Spleen (tissue), 11 donors: Measurements from ENCODE around the gene PCMTD2. TPM values are rescaled to one million over a fixed set of nuclear protein-coding genes. Genes with fewer than 3 reads are reported as not detected.

Experiments used
- DNase-seq: peaks from one replicate; pipeline ENCODE4 v3.0.0-alpha.2; 2020
- H3K27ac ChIP-seq, 8 donors: fragments of 200-600 bp; sonication (generic) in 7 of 8; 1 replicate in 4 of 8; 2 replicates in 4 of 8; pipeline versions ENCODE4 v1.5.0 to v1.8.0; 2016 to 2021; ENCODE audit warnings: inconsistent platforms in 4 of 8, mild to moderate bottlenecking in 4 of 8, moderate library complexity in 1 of 8
- H3K27me3 ChIP-seq, 7 donors: fragments of 200-600 bp; sonication (generic) in 6 of 7; replicated peaks in 1 of 7; 1 replicate in 4 of 7; 2 replicates in 3 of 7; pipeline versions ENCODE4 v1.5.0 to v1.8.0; 2016 to 2021; ENCODE audit warnings: inconsistent platforms in 3 of 7, mild to moderate bottlenecking in 1 of 7
- H3K36me3 ChIP-seq, 6 donors: fragments of 200-600 bp; sonication (generic) in 5 of 6; 1 replicate in 4 of 6; 2 replicates in 2 of 6; pipeline versions ENCODE4 v1.5.0 to v1.8.0; 2016 to 2021; ENCODE audit warnings: inconsistent platforms in 2 of 6
- H3K4me1 ChIP-seq, 6 donors: fragments of 200-600 bp; sonication (generic) in 5 of 6; 1 replicate in 3 of 6; 2 replicates in 3 of 6; pipeline versions ENCODE4 v1.5.0 to v1.8.0; 2016 to 2021; ENCODE audit warnings: inconsistent platforms in 3 of 6
- H3K4me3 ChIP-seq, 8 donors: fragments of 200-600 bp; sonication (generic) in 7 of 8; 1 replicate in 4 of 8; 2 replicates in 4 of 8; pipeline versions ENCODE4 v1.5.0 to v1.8.0; 2016 to 2021; ENCODE audit warnings: inconsistent platforms in 4 of 8, mild to moderate bottlenecking in 4 of 8, moderate library complexity in 2 of 8
- H3K9me3 ChIP-seq, 8 donors: fragments of 200-600 bp; sonication (generic) in 7 of 8; 1 replicate in 4 of 8; 2 replicates in 4 of 8; pipeline versions ENCODE4 v1.5.0 to v1.8.0; 2016 to 2021; ENCODE audit warnings: inconsistent platforms in 4 of 8
- POLR2A ChIP-seq, 3 donors: fragments of 450-650 bp; IDR thresholded peaks; one replicate each; pipeline ENCODE4 v1.5.1; 2017; ENCODE audit warnings: antibody characterized with exemption in 3 of 3, mild to moderate bottlenecking in 1 of 3
- POLR2AphosphoS5 ChIP-seq, 3 donors: sonication (generic); formaldehyde crosslinking; IDR thresholded peaks; one replicate each; pipeline ENCODE4 v1.5.1; 2017; ENCODE audit warnings: antibody characterized with exemption in 3 of 3
- WGBS, 5 donors: extraction: QIAGEN DNeasy Blood & Tissue Kit in 3 of 5; methylation state at CpG; one replicate each; pipeline versions ENCODE4 v1.1.5 to v1.1.7; 2013 to 2018; 5-methylcytosine and 5-hydroxymethylcytosine counted together
- intact Hi-C: fragments of 100-400 bp; cut with DNase I; formaldehyde crosslinking; loops from one replicate; pipeline ENCODE4 v1.15.0; 2023; ENCODE audit warnings: low total_unique reads
- polyA plus RNA-seq, 3 donors: library from polyadenylated mRNA; stranded (reverse); fragments of 200-250 nt; gene quantifications; one replicate each; pipeline ENCODE4 v1.2.1, GENCODE V29; 2013
- total RNA-seq, 7 donors: library from RNA; depleted of rRNA in 3 of 7; stranded (reverse); fragments of >200 nt in 3 of 7; fragmentation: NEBNext Ultra II Directional in 4 of 7; extraction: Animal tissue kit (Norgen Biotek cat#: 25700) in 4 of 7; gene quantifications; one replicate each; pipeline versions ENCODE4 v1.1.0 to v1.2.1, GENCODE V29; 2016 to 2021
- TF ChIP-seq, protein P1 (sequence below), 11 experiments: fragments of 200-600 bp in 7 of 11; fragments of 450-650 bp in 4 of 11; sonication (generic) in 4 of 11; IDR thresholded peaks in 8 of 11; conservative IDR thresholded peaks in 3 of 11; 1 replicate in 7 of 11; 2 replicates in 4 of 11; pipeline versions ENCODE4 v1.4.0 to v1.8.0; 2016 to 2021; ENCODE audit warnings: antibody characterized with exemption in 11 of 11, inconsistent platforms in 4 of 11, mild to moderate bottlenecking in 1 of 11
- donor health status: healthy with polysubstance abuse.
- donor health status: DM: no; HTN: no; CAD: no; lungs with moderate emphysema.
- donor health status: DM: no; HTN: no; CAD: no.
- donor health status: Bipolar disorder and iron deficiency.
- donor health status: healthy.
- donor health status: DM: no; HTN: no; CAD: no.
- donor health status: DM: yes; HTN: yes; CAD: no.

PCMTD2 gene
- total and polyA plus RNA-seq, 10 donors: 36.0 to 104 (median 68.3) TPM

DNA sequence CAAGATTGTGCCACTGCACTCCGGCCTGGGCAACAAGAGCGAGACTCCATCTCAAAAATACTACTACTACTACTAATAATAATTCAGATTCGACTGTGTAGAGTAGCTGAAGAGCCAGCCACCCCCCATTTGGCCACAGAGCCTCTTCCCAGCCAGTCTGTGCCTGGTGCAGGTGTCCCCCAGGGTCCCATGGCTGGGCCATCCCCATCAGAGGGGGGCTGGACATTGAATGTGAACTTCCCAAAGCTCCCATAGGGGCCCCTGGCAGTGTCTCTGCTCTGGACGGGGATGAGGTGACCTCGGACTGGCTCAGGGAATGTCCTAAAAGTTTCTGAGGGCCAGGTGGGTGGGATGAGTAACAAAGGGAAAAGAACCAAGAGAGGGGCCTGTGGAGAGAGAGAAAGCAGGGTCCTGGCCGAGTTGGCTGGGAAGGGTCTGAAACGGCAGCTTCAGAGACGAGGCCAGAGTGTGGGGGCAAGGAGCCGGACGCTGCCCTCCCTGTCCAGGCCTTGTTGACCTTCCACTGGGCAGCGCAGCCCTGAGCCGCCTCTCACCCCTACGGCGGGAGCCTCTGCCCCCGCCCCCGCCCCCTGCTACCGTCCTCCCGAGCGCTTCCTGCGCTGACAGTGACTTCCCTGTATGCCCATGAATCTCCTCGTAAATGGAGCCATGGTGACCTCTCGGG is 24.9 kb upstream of the PCMTD2 start:
- Histone ChIP-seq H3K9me3 (no peaks in the 10 kb centered on the region), H3K27me3 (peaks cover 0 to 5% (median 0%) of the 10 kb centered on the region in 7 donors), H3K27ac (no peak overlapping the region), H3K4me1 (peaks cover 0 to 10% (median 0%) of the 10 kb centered on the region in 6 donors), H3K4me3 (no peak overlapping the region), H3K36me3 (no peaks in the 10 kb centered on the region)
- TF ChIP-seq POLR2A (IDR thresholded peaks at IDR 0.05) (no peak), POLR2AphosphoS5 (IDR thresholded peaks at IDR 0.05) (no peak)
- TF ChIP-seq, protein P1, sequence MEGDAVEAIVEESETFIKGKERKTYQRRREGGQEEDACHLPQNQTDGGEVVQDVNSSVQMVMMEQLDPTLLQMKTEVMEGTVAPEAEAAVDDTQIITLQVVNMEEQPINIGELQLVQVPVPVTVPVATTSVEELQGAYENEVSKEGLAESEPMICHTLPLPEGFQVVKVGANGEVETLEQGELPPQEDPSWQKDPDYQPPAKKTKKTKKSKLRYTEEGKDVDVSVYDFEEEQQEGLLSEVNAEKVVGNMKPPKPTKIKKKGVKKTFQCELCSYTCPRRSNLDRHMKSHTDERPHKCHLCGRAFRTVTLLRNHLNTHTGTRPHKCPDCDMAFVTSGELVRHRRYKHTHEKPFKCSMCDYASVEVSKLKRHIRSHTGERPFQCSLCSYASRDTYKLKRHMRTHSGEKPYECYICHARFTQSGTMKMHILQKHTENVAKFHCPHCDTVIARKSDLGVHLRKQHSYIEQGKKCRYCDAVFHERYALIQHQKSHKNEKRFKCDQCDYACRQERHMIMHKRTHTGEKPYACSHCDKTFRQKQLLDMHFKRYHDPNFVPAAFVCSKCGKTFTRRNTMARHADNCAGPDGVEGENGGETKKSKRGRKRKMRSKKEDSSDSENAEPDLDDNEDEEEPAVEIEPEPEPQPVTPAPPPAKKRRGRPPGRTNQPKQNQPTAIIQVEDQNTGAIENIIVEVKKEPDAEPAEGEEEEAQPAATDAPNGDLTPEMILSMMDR (IDR thresholded peaks at IDR 0.05 in 8 of 11, conservative IDR thresholded peaks at IDR 0.05 in 3 of 11): no peak
- 82 to 86% (median 85%) methylated on average over 14 to 22 of the region's 22 CpGs for WGBS, 5 donors
- DNase-seq: peak; percentile 31
- intact Hi-C loops: no loop called here

DNA sequence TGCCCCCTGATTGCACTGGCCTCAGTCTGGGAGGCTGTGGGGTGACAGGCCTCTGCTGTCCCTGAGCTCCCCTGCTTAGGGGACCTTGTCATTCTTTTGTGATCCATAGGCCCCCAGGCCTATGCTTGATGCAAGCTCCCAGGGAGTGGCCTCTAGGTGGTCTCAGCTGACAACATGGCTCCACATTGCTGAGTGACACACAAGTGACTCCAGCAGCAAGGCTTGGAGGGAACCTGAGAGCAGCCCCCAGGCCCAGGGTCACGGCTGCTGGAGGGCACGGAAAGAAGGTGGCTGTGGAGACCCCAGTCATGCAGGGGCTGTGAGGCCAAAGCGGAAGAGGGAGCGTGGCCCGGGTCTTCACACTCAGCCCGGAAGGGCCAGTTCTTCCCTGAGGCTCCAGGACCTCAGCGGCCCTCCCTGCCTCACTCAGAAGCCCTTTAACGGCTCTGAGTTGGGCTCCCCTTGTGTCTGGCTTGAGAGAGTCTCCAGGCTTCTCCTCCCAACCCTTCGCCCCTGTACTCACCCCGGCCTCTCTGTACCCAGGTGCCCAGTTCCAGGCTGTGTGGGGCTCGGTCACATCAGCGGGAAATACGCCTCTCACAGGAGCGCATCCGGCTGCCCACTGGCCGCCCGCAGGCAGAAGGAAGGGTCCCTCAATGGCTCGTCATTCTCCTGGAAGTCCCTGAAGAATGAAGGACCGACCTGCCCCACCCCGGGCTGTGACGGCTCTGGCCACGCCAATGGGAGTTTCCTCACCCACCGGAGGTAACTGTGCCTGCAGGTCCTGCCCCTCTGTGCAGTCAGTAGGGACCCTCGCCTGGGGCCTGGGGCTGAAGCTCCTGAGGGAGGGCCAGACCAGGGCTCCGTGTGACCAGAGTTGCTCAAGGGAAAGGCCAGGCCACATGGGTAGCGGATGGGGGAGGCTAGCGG is 23.7 kb upstream of the PCMTD2 start:
- Histone ChIP-seq H3K36me3 (no peaks in the 10 kb centered on the region), H3K9me3 (no peaks in the 10 kb centered on the region), H3K4me3 (no peak overlapping the region), H3K4me1 (peaks cover 0 to 10% (median 0%) of the 10 kb centered on the region in 6 donors), H3K27me3 (peaks cover 0 to 5% (median 0%) of the 10 kb centered on the region in 7 donors), H3K27ac (no peak overlapping the region)
- peak; percentile 67 for DNase-seq
- WGBS, 5 donors: 89 to 97% (median 95%) methylated on average over 11 to 27 of the region's 27 CpGs
- TF ChIP-seq, protein P1 (IDR thresholded peaks at IDR 0.05 in 8 of 11, conservative IDR thresholded peaks at IDR 0.05 in 3 of 11): no peak
- TF ChIP-seq POLR2A (IDR thresholded peaks at IDR 0.05): no peak
- TF ChIP-seq POLR2AphosphoS5 (IDR thresholded peaks at IDR 0.05): no peak
- intact Hi-C loops: no loop called here

DNA sequence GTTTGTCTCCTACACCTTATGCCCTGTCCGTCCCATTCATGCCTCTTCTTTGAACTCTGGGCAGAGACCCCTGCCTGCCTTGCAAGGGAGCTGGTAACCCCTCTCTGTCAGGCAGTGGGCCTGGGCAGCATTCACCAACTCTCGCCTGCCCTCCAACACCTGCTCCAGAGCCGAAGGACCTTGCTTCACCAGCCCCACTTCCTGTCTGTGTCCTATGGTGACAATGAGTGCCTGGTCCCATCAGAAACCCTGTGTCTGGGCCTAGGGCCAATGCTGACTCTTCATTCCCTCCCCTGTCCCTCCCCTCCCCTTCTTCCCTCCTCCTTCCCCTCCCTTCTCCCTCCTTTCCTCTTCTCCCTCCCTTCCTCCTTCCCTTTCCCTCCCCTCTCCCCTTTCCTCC is 22.8 kb upstream of the PCMTD2 start:
- Histone ChIP-seq H3K27ac (no peak overlapping the region), H3K4me3 (no peak overlapping the region), H3K27me3 (peaks cover 0 to 5% (median 0%) of the 10 kb centered on the region in 7 donors), H3K36me3 (no peaks in the 10 kb centered on the region), H3K4me1 (peaks cover 0 to 10% (median 0%) of the 10 kb centered on the region in 6 donors), H3K9me3 (no peaks in the 10 kb centered on the region)
- TF ChIP-seq, protein P1 (IDR thresholded peaks at IDR 0.05 in 8 of 11, conservative IDR thresholded peaks at IDR 0.05 in 3 of 11): no peak
- TF ChIP-seq POLR2AphosphoS5 (IDR thresholded peaks at IDR 0.05): no peak
- TF ChIP-seq POLR2A (IDR thresholded peaks at IDR 0.05): no peak
- intact Hi-C loops: no loop called here
- DNase-seq: peak; percentile 42
- 45 to 52% (median 45%) methylated on average over 3 of the region's 3 CpGs for WGBS, 5 donors

DNA sequence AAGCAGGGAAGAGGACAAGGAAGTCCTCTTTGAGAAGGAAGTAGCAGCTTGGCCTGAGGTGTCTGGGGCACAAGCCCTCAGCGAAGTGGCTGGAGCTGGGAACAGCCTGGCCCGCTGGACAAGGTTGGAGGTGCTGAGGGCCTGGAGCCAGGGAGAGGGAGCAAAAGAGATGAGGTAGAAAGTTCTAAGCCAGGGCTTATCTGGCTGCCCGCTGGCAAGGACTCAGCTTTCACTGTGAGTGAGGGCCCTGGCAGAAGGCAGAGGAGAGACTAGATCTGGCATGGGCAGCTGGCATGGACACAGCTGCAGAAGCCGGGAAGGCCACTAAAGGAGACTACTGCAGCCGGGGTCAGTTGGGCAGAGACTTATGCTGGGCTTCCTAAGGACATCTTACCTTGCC is 21.8 kb upstream of the PCMTD2 start:
- intact Hi-C loops: no loop called here
- Histone ChIP-seq H3K36me3 (no peaks in the 10 kb centered on the region), H3K4me3 (no peak overlapping the region), H3K9me3 (no peaks in the 10 kb centered on the region), H3K27ac (no peak overlapping the region), H3K27me3 (peaks cover 0 to 1% (median 0%) of the 10 kb centered on the region in 7 donors), H3K4me1 (peaks cover 0 to 10% (median 0%) of the 10 kb centered on the region in 6 donors)
- DNase-seq: peak; percentile 51
- WGBS, 5 donors: 60 to 90% (median 76%) methylated on average over 5 of the region's 5 CpGs
- no peak for TF ChIP-seq POLR2A (IDR thresholded peaks at IDR 0.05)
- no peak for TF ChIP-seq POLR2AphosphoS5 (IDR thresholded peaks at IDR 0.05)
- TF ChIP-seq, protein P1 (IDR thresholded peaks at IDR 0.05 in 8 of 11, conservative IDR thresholded peaks at IDR 0.05 in 3 of 11): no peak
